ENCODE data around the gene SIGLEC9.

SIGLEC9 gene

GRCh38 chr19:51082611-51083010 is 42.1 kb upstream of the SIGLEC9 start, which contains the start of gene KLK14:
Gene KLK14 (minus strand): TSS chr19:51082887. CDS start chr19:51082614, 273 bp downstream.
- no peak for DNase-seq (ENCODE audit: low read depth)
- H3K4me3 ChIP-seq (ENCODE audit: low read depth, low read length), result no peak within 1 kb of the TSS
- TF ChIP-seq, protein P1, sequence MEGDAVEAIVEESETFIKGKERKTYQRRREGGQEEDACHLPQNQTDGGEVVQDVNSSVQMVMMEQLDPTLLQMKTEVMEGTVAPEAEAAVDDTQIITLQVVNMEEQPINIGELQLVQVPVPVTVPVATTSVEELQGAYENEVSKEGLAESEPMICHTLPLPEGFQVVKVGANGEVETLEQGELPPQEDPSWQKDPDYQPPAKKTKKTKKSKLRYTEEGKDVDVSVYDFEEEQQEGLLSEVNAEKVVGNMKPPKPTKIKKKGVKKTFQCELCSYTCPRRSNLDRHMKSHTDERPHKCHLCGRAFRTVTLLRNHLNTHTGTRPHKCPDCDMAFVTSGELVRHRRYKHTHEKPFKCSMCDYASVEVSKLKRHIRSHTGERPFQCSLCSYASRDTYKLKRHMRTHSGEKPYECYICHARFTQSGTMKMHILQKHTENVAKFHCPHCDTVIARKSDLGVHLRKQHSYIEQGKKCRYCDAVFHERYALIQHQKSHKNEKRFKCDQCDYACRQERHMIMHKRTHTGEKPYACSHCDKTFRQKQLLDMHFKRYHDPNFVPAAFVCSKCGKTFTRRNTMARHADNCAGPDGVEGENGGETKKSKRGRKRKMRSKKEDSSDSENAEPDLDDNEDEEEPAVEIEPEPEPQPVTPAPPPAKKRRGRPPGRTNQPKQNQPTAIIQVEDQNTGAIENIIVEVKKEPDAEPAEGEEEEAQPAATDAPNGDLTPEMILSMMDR (IDR thresholded peaks at IDR 0.05; ENCODE audit: low read depth, low read length, missing control alignments), result no peak

DNA sequence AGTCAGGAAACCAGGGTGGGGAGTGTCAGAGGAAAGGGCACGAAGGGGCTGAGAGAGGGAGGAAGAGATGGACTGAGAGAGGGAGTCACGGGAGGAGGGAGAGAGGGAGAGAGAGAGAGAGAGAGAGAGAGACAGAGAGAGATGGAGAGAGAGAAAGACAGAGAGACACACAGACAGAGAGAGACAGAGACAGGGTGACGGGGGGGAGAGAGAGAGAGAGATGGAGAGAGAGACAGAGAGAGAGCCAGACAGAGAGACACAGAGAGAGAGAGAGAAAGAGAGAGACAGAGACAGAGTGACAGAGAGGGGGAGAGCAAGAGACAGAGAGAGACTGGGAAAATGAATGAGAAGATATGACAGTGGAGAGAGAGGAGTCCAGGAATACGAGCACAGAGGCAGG is 41.5 kb upstream of the SIGLEC9 start:
- H3K4me3 ChIP-seq (ENCODE audit: low read depth, low read length), result no peak overlapping the region
- no peak for DNase-seq (ENCODE audit: low read depth)
- TF ChIP-seq, protein P1 (IDR thresholded peaks at IDR 0.05; ENCODE audit: low read depth, low read length, missing control alignments), result no peak

DNA sequence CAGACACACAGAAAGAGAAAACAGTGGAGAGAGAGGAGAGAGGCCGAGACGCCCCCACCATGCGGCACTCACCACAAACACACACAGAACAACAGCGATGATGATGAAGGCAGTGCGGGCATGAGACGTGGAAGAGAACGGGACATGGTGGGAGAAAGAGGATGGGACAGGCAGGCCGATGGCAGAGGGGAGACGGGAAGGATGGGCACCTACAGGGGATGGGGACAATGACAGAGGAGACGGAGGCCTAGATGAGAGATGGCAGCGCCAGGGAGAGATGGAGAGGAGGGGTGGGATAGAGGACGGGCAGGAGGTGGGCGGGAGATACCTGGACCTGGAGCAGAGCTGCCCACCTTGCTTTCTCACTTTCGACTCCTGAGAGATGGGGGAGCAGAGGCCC is 40.9 kb upstream of the SIGLEC9 start:
- TF ChIP-seq, protein P1 (IDR thresholded peaks at IDR 0.05; ENCODE audit: low read depth, low read length, missing control alignments), result no peak
- H3K4me3 ChIP-seq (ENCODE audit: low read depth, low read length), result no peak overlapping the region
- DNase-seq (ENCODE audit: low read depth), result no peak

- no peak overlapping the region for H3K4me3 ChIP-seq (ENCODE audit: low read depth, low read length)
- TF ChIP-seq, protein P1 (IDR thresholded peaks at IDR 0.05; ENCODE audit: low read depth, low read length, missing control alignments), result no peak
- no peak for DNase-seq (ENCODE audit: low read depth)
Measured at GRCh38 chr19:51084505-51084904, 40.2 kb upstream of the SIGLEC9 start.

- H3K4me3 ChIP-seq (ENCODE audit: low read depth, low read length), result no peak overlapping the region
- no peak for DNase-seq (ENCODE audit: low read depth)
- TF ChIP-seq, protein P1 (IDR thresholded peaks at IDR 0.05; ENCODE audit: low read depth, low read length, missing control alignments), result no peak
Measured at GRCh38 chr19:51086153-51086850, 38.4 kb upstream of the SIGLEC9 start.

DNA sequence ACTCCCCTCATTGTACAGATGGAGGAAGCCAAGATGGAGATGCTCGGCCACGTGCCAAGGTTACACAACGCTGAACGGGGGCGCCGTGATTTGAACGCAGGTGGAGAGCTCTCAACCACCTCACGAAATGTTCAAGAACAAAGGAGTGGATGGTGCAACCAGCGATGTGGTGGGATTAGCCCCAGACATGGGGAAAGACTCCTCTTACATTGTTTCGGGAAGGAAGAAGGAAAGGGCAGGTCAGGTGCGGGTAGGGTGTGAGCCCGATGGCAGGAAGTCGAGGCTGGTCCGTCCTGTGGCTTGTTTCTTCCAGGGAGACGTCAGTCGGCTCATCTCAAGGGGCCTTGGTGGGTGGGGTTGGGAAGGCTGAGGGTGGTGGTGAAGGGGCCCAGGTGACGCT is 34.9 kb upstream of the SIGLEC9 start:
- H3K4me3 ChIP-seq (ENCODE audit: low read depth, low read length), result no peak overlapping the region
- TF ChIP-seq, protein P1 (IDR thresholded peaks at IDR 0.05; ENCODE audit: low read depth, low read length, missing control alignments), result no peak

DNA sequence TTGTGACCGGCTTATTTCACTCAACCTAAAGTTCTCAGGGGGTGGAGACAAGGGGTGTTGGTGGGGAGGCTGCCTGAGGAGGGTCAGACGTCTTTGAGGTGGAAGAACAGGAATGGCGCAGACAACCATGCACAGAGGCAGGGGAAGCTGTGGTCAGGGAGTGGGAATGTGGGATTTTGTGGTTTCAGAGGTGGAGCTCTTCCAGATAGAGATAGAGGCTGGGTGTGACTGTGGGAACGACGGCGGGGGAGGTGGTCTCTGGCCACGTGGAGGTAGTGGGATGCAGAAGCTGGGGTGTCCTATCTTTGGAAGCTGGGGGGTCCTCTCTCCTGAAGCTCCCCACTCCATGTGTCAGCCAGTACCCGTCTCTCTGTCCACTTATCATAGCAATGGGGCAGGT is 34.2 kb upstream of the SIGLEC9 start:
- DNase-seq (ENCODE audit: low read depth), result no peak
- TF ChIP-seq, protein P1 (IDR thresholded peaks at IDR 0.05; ENCODE audit: low read depth, low read length, missing control alignments), result no peak

More for the DNA sequence above, 34.9 kb upstream of the SIGLEC9 start:
- DNase-seq (ENCODE audit: low read depth), result no peak

More for the DNA sequence above, 34.2 kb upstream of the SIGLEC9 start:
- H3K4me3 ChIP-seq (ENCODE audit: low read depth, low read length), result no peak overlapping the region
